Neural progenitor cell (in vitro differentiated cells): ENCODE results near the gene RHBDL1. TPM values are rescaled to one million over a fixed set of nuclear protein-coding genes. Genes with fewer than 3 reads are reported as not detected.
A peak's percentile ranks its signal among the peaks of the same experiment; 100 is the strongest.

Source experiments
- DNase-seq: peaks from one replicate; pipeline ENCODE4 v3.0.0-alpha.2; 2016; ENCODE audit warnings: low spot score
- H2AFZ ChIP-seq: fragments of 200-600 bp; sonication (generic); replicated peaks from 2 replicates; pipeline ENCODE4 v1.6.1; 2016; ENCODE audit warnings: antibody characterized with exemption
- H3F3A ChIP-seq: fragments of 200-600 bp; sonication (generic); 2 replicates; pipeline ENCODE4 v1.6.1; 2016; ENCODE audit warnings: antibody characterized with exemption, low read depth
- H3K27ac ChIP-seq: fragments of 200-600 bp; sonication (generic); 2 replicates; pipeline ENCODE4 v1.5.1; 2016; ENCODE audit warnings: mild to moderate bottlenecking
- H3K27me3 ChIP-seq: fragments of 200-600 bp; sonication (generic); 2 replicates; pipeline ENCODE4 v1.6.1; 2016; ENCODE audit warnings: mild to moderate bottlenecking, moderate library complexity
- H3K36me3 ChIP-seq: fragments of 200-600 bp; sonication (generic); 2 replicates; pipeline ENCODE4 v1.5.1; 2016
- H3K4me1 ChIP-seq: fragments of 200-600 bp; sonication (generic); 2 replicates; pipeline ENCODE4 v1.6.1; 2016; ENCODE audit warnings: mixed run types
- H3K4me2 ChIP-seq: fragments of 200-600 bp; sonication (generic); 2 replicates; pipeline ENCODE4 v1.6.1; 2016
- H3K4me3 ChIP-seq: fragments of 200-600 bp; sonication (generic); 2 replicates; pipeline ENCODE4 v1.5.1; 2016
- H3K79me2 ChIP-seq: fragments of 200-600 bp; sonication (generic); 2 replicates; pipeline ENCODE4 v1.6.1; 2016; ENCODE audit warnings: low read depth
- H3K9ac ChIP-seq: fragments of 200-600 bp; sonication (generic); 2 replicates; pipeline ENCODE4 v1.6.1; 2016
- H3K9me3 ChIP-seq: fragments of 200-600 bp; sonication (generic); 2 replicates; pipeline ENCODE4 v1.5.1; 2016; ENCODE audit warnings: low read depth
- H4K20me1 ChIP-seq: fragments of 200-600 bp; sonication (generic); 2 replicates; pipeline ENCODE4 v1.6.1; 2016; ENCODE audit warnings: low read depth
- H3K27ac Mint-ChIP-seq: 3 replicates; pipeline ENCODE4 v1.8.0; 2021; ENCODE audit warnings: mixed read lengths
- H3K27me3 Mint-ChIP-seq: 2 replicates; pipeline ENCODE4 v1.8.0; 2022; ENCODE audit warnings: low read depth, mild to moderate bottlenecking, inconsistent platforms, moderate library complexity, mixed read lengths; ENCODE audit not compliant: insufficient read depth
- H3K36me3 Mint-ChIP-seq: 3 replicates; pipeline ENCODE4 v1.8.0; 2021; ENCODE audit warnings: mixed read lengths
- H3K4me1 Mint-ChIP-seq: 3 replicates; pipeline ENCODE4 v1.8.0; 2021; ENCODE audit warnings: mixed read lengths
- H3K4me3 Mint-ChIP-seq: 3 replicates; pipeline ENCODE4 v1.8.0; 2021; ENCODE audit warnings: mild to moderate bottlenecking, moderate library complexity, mixed read lengths
- H3K9me3 Mint-ChIP-seq: 3 replicates; pipeline ENCODE4 v1.8.0; 2020; ENCODE audit warnings: mixed read lengths
- CTCF ChIP-seq: fragments of 200-600 bp; sonication (generic); IDR thresholded peaks from 2 replicates; pipeline ENCODE4 v1.5.1; 2017; ENCODE audit warnings: antibody characterized with exemption, mild to moderate bottlenecking
- EZH2 ChIP-seq: fragments of 200-600 bp; sonication (generic); IDR thresholded peaks from 2 replicates; pipeline ENCODE4 v1.6.1; 2017; ENCODE audit warnings: antibody characterized with exemption, mild to moderate bottlenecking, moderate library complexity
- EZH2phosphoT487 ChIP-seq: fragments of 200-600 bp; sonication (generic); IDR thresholded peaks from 2 replicates; pipeline ENCODE4 v1.6.1; 2017; ENCODE audit warnings: antibody characterized with exemption
- total RNA-seq: library from RNA; depleted of rRNA; stranded (reverse); fragments of >200 nt; gene quantifications from 2 replicates; pipeline ENCODE4 v1.2.3, GENCODE V29; 2015; ENCODE audit warnings: low replicate concordance

Gene RHBDL1
- total RNA-seq, 1 donor from 2014 or later = 0.28 TPM

DNA sequence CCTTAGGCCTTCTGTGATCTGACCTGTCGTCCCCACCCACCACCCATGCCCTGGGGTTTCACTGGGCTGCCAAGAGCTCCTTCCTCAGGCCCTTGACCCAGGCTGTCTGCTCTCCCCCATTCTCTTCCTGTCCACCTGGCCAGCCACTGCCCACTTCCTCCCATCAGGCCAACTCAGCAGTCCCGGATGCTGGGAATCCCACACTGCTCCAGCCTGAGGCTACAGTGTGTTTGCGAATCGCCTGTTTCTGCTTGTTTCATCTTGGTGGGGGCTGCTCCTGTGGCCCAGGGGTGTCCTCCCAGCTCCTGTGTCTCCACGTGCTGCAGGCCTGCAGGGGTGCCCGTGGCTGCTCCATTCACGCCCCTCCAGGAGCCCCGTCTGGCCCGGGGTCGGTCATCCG is 38.6 kb downstream of the RHBDL1 start:
- H3K27ac ChIP-seq = no peak overlapping the region
- H3K4me3 ChIP-seq = no peak overlapping the region
- no peaks in the 10 kb centered on the region for H3K36me3 ChIP-seq
- peak overlapping the region; percentile 73 for H3K4me2 ChIP-seq
- TF ChIP-seq EZH2 (no peak), CTCF (no peak), EZH2phosphoT487 (no peak)
- peaks cover 37% of the 10 kb centered on the region for H3K4me1 ChIP-seq
- Mint-ChIP-seq H3K27ac (no peak overlapping the region), H3K9me3 (no peaks in the 10 kb centered on the region), H3K36me3 (peaks cover 2% of the 10 kb centered on the region), H3K4me3 (peak overlapping the region; percentile 77), H3K4me1 (peaks cover 52% of the 10 kb centered on the region), H3K27me3 (peaks cover 10% of the 10 kb centered on the region)
- peaks cover 56% of the 10 kb centered on the region for H3K27me3 ChIP-seq
- H3K9ac ChIP-seq = no peak overlapping the region
- H2AFZ ChIP-seq = no peak overlapping the region
- peaks cover 34% of the 10 kb centered on the region for H3F3A ChIP-seq
- H4K20me1 ChIP-seq = peaks cover 41% of the 10 kb centered on the region
- no peaks in the 10 kb centered on the region for H3K79me2 ChIP-seq
- DNase-seq = no peak
- no peaks in the 10 kb centered on the region for H3K9me3 ChIP-seq

DNA sequence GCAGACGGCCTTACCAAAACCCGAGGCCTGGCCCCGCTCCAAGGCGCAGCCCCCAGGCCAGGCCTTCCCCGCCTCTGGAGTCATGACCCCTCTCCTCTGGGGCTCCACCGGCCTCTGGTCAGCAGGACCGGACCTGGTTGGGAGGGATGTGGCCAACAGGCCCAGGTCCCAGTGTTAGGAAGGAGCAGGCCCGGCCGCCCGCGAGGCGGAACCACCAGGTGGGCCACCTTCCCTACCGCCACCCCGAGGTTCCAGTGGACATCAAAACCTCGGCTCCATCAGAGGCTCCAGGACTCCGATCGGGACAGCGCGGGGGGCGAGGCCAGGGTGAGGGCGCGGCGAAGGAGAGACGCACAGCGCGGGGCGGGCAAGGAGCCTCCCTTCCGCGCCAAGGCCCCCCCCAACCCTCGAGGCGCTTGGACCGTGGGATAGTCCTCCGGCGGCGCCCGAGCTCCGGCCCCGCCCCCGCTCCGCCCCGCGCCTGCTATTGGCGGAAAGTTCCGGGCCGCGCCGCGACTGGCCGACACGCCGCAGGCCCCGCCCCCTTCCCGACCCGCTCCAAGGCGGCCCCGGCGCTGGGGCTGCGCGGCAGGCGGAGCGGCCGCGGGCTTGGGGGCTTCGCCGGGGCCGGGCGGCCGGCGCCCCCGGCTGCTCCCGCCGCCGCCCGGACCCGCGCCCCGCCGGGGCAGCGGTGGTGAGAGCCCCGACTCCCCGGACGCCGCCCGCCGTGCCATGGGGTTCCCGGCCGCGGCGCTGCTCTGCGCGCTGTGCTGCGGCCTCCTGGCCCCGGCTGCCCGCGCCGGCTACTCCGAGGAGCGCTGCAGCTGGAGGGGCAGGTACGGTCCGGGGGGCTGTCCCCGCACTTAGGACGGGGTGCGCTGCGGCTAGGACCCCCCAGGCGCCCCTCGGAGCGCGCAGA is 39.3 kb downstream of the RHBDL1 start, which contains the start of gene METRN:
Gene METRN, plus strand, starts transcription at position 561 of the 919 bp plus-strand sequence. Its CDS starts 172 bp downstream, at position 733.
- H3K4me1 Mint-ChIP-seq = peaks cover 50% of the 10 kb centered on the region
- H3K4me3 Mint-ChIP-seq = peak within 1 kb of the TSS; percentile 88
- no peaks in the 10 kb centered on the region for H3K79me2 ChIP-seq
- peak within 1 kb of the TSS; percentile 95 for H3K4me3 ChIP-seq
- H3K9me3 Mint-ChIP-seq = no peaks in the 10 kb centered on the region
- peak within 1 kb of the TSS; percentile 72 for H3K27ac Mint-ChIP-seq
- H3K27me3 Mint-ChIP-seq = peaks cover 5% of the 10 kb centered on the region
- H3K27me3 ChIP-seq = peaks cover 48% of the 10 kb centered on the region
- H4K20me1 ChIP-seq = peaks cover 44% of the 10 kb centered on the region
- H3K27ac ChIP-seq = peak within 1 kb of the TSS; percentile 23
- H3K4me1 ChIP-seq = peaks cover 37% of the 10 kb centered on the region
- peaks cover 31% of the 10 kb centered on the region for H3F3A ChIP-seq
- peaks cover 2% of the 10 kb centered on the region for H3K36me3 Mint-ChIP-seq
- H2AFZ ChIP-seq = no peak within 1 kb of the TSS
- TF ChIP-seq EZH2 (no peak), CTCF (no peak), EZH2phosphoT487 (no peak)
- no peaks in the 10 kb centered on the region for H3K36me3 ChIP-seq
- H3K9me3 ChIP-seq = no peaks in the 10 kb centered on the region
- H3K4me2 ChIP-seq = peak within 1 kb of the TSS; percentile 92
- no peak within 1 kb of the TSS for H3K9ac ChIP-seq
- DNase-seq = peak; percentile 97

- Mint-ChIP-seq H3K27me3 (peaks cover 11% of the 10 kb centered on the region), H3K4me1 (peaks cover 46% of the 10 kb centered on the region), H3K27ac (peak overlapping the region; percentile 72), H3K4me3 (peak overlapping the region; percentile 88), H3K9me3 (no peaks in the 10 kb centered on the region), H3K36me3 (peaks cover 2% of the 10 kb centered on the region)
- DNase-seq = peak; percentile 83
- no peak overlapping the region for H3K9ac ChIP-seq
- no peak overlapping the region for H2AFZ ChIP-seq
- TF ChIP-seq CTCF (peak; percentile 42), EZH2 (peak; percentile 40), EZH2phosphoT487 (no peak)
- peak overlapping the region; percentile 23 for H3K27ac ChIP-seq
- H3K9me3 ChIP-seq = no peaks in the 10 kb centered on the region
- H3K4me3 ChIP-seq = peak overlapping the region; percentile 95
- peaks cover 38% of the 10 kb centered on the region for H3F3A ChIP-seq
- no peaks in the 10 kb centered on the region for H3K36me3 ChIP-seq
- peaks cover 40% of the 10 kb centered on the region for H3K27me3 ChIP-seq
- no peaks in the 10 kb centered on the region for H3K79me2 ChIP-seq
- peaks cover 37% of the 10 kb centered on the region for H3K4me1 ChIP-seq
- peak overlapping the region; percentile 92 for H3K4me2 ChIP-seq
- H4K20me1 ChIP-seq = peaks cover 45% of the 10 kb centered on the region
These were observed 40.2 kb downstream of the RHBDL1 start for GRCh38 chr16:715477-716199.
